CD4-positive, alpha-beta T cell treated with Interleukin-21 for 1 hour (primary cell): ENCODE results near the gene ACKR2.

ENCODE experiments used
- DNase-seq: peaks from one replicate; pipeline ENCODE4 v3.0.0-alpha.2; 2020

ACKR2 gene

GRCh38 chr3:42830437-42831320 is 21.4 kb downstream of the ACKR2 start:
- peak; percentile 5 for DNase-seq

GRCh38 chr3:42831321-42831713 is 22.1 kb downstream of the ACKR2 start:
- DNase-seq = peak; percentile 80

GRCh38 chr3:42836150-42837123 is 27.2 kb downstream of the ACKR2 start:
- DNase-seq = no peak

GRCh38 chr3:42838571-42838970 is 29.3 kb downstream of the ACKR2 start:
- no peak for DNase-seq

- peak; percentile 59 for DNase-seq
Measured at GRCh38 chr3:42839616-42840015, 30.4 kb downstream of the ACKR2 start.

- DNase-seq = no peak
Measured at GRCh38 chr3:42841332-42841731, 32.1 kb downstream of the ACKR2 start.

GRCh38 chr3:42843713-42844411 is 34.6 kb downstream of the ACKR2 start:
- no peak for DNase-seq

- DNase-seq = no peak
Measured at GRCh38 chr3:42844412-42844713, 35.1 kb downstream of the ACKR2 start.

- DNase-seq = no peak
Measured at GRCh38 chr3:42844815-42845214, 35.6 kb downstream of the ACKR2 start.

GRCh38 chr3:42846685-42847522 is 37.7 kb downstream of the ACKR2 start:
- peak; percentile 6 for DNase-seq

- no peak for DNase-seq
Measured at GRCh38 chr3:42847731-42848130, 38.5 kb downstream of the ACKR2 start.

GRCh38 chr3:42849017-42849416 is 39.8 kb downstream of the ACKR2 start:
- DNase-seq = no peak

GRCh38 chr3:42850263-42850662 is 41.0 kb downstream of the ACKR2 start:
- no peak for DNase-seq

- no peak for DNase-seq
Measured at GRCh38 chr3:42851228-42851834, 42.1 kb downstream of the ACKR2 start.

- no peak for DNase-seq
Measured at GRCh38 chr3:42852441-42852840, 43.2 kb downstream of the ACKR2 start.

- no peak for DNase-seq
Measured at GRCh38 chr3:42853056-42853455, 43.8 kb downstream of the ACKR2 start.

- no peak for DNase-seq
Measured at GRCh38 chr3:42853739-42854302, 44.6 kb downstream of the ACKR2 start.

- DNase-seq = no peak
Measured at GRCh38 chr3:42855219-42855546, 45.9 kb downstream of the ACKR2 start.

GRCh38 chr3:42855547-42856380 is 46.5 kb downstream of the ACKR2 start:
- DNase-seq = no peak

- no peak for DNase-seq
Measured at GRCh38 chr3:42856544-42856943, 47.3 kb downstream of the ACKR2 start.
